ENCODE results near the gene KCNG4.
"Not testable (repeated sequence)": the region's sequence is repeated elsewhere in the genome, so short reads cannot be mapped to it uniquely, and the experiment has no call there.

Gene KCNG4

DNA sequence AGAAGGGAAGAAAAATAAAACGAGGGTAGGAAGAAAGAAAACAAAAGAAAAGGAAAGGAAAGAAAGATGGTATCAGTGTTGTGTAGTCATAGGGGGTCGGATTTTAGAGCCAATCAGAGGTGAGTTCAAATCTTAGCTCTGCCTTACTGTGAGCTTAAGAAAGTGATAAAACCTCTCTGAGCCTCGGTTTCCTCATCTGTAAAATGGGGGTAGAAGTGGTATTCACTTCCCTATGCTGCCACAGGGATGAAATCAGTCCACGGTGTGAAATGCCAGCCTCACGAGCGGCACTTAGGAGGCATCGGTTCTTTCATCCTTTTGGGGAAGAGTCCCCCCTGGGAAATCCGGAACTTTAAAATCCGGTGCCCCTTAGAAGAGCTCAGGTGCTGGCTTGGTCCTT, 6.1 kb downstream of the KCNG4 start:
- no peak for DNase-seq

DNA sequence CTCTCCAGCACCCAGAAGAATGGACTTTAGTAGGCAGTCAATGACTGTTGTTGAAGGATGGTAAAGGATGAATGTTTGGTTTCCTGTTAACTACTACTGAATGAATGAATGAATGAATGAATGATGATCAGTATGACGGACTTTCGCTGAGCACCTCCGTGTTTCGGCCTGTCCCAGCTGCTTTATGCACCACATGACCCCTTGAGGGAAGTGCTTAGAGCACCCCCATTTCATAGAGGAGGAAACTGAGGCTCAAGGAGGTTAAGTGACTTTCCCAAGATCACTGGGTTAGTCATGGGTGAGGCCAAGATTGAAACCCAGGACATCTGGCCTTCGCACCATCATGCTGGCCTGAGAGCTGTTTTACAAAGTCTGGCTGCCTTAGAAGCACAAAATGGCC, 6.8 kb downstream of the KCNG4 start:
- no peak for DNase-seq

DNA sequence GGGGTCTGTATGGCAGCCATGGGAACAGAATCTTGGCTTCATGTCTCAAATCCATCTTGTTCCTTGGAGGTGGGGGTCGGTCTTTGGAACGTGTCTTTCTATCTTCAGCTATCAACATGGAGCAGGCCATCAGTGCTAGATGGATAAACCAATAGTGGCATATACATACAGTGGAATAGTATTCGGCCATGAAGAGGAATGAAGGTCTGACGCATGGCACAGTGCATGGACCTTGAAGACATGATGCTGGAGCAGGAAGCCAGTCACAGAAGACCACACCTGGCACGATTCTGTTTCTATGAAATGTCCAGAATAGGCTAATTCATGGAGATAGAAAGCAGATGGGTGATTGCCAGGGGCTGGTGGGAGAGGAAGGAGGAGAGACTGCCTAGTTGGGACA, 7.8 kb downstream of the KCNG4 start:
- DNase-seq = no peak

DNA sequence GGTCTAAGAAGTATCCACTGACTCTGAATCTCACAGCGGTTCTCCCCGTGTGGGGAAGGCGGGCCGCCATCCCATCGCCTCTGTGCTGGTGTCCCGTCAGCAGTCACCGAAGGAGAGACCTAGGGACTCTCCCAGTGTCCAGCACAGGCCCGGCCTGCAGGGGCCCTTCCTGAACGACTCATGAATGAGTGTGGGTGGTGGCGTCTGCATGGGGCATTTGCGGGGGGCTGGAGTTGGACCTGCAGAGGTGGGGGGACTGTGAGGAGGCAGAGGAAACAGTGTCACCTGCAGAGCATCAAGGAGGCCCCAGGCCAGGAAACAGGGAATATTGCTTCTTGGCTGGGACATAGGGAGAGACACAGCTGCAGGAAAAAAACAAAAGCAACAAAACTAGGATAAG, 10.3 kb downstream of the KCNG4 start:
- no peak for DNase-seq

DNA sequence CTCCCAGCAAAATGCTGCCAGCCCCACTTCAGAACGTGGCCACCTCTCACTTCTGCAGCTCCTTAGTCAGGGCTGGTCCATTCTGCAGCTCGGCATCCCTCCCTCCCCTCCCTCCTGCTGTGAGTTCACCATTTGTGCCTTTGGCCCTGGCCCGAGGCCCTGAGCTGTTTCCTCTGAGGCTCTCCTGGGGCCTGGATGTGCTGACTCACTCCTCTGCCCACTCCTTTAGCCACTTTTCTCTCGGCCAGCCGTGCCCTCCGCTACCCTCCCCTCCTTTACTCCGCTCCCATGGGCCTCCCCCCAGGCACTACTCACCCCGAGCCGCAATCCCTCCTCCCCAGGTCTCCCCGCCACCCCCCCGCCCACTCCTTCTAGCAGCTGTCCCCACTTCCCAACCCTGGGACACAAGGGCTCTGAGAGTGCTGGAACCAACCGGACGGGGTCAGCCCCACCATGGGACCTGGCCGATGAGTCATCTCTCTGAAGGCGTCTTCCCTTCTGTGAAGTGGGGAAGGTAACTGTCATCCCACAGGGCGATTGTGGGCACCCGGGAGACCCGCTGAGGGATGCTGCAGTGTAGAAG, 11.5 kb downstream of the KCNG4 start:
- DNase-seq = no peak

DNA sequence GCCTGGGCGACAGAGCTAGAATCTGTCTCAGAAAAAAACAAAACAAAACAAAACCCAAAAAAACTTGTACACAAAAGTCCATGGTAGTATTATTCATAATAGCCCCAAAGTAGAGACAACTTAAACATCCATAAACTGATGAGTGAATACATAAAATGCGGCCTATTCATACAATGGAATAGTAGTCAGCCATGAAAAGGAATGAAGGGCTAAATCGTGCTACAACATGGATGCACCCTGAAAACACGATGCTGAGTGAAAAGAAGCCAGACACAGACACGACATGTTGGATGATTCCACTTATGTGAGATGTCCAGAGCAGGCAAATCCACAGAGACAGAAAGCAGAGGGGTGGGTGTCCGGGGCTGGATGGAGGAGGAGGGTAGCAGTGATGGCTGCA, 12.3 kb downstream of the KCNG4 start:
- DNase-seq = no peak

DNA sequence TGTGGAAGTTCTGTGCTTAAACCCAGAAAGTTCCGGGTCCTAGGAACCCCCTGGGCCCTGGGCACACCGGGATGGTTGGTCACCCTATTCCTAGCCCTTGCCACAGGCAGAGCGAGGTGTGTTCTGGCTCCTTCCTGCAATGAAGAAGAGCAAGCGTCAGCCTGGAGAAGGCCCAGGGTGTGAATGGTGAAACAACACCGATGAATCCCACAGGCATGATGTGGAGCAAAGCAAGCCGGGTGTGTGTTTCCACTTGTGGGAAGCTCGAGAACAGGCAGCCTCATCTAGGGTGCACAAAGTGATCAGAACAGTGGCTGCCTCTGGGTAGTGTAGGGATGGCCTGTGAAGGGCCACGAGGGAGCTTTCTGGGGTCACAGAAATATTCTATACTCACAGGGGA, 13.8 kb downstream of the KCNG4 start:
- no peak for DNase-seq

DNA sequence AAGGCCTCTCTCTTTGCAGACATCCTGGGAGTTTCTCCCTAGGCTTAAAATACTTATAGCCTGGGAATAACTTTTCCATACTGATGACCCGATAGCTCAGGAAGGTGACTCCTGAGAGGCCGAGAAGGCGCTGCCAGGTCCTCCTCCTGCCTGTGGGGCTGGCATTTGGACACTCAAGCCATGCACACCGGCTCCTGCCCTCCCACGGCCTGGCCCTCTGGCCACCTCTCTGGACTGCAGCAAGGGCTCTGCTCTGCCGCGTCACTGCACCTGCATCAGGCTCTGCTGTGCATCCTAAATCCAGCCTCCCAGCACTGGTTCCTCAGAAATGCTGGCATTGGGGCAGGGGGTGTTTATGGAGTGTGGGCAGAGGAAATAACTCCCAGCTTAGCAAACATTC, 14.2 kb downstream of the KCNG4 start:
- DNase-seq = no peak

DNA sequence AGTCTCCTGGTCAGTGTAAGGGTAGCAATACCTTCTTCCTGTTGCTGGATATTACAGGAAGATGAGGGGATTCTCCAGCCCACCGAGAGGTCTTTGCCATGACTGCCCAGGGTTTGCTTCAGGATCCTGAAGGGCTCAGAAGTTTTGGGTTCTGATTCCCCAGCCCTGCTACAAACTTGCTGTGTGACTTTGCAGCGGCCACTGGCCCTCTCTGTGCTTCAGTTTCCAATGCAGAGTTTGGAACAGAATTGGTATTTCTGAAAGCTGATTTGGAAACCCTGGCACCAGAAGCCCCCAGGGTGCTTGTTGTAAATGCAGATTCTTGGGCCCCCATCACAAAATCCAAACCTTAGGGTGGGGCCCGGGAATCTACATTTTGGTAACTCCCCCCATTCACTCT, 14.7 kb downstream of the KCNG4 start:
- no peak for DNase-seq

DNA sequence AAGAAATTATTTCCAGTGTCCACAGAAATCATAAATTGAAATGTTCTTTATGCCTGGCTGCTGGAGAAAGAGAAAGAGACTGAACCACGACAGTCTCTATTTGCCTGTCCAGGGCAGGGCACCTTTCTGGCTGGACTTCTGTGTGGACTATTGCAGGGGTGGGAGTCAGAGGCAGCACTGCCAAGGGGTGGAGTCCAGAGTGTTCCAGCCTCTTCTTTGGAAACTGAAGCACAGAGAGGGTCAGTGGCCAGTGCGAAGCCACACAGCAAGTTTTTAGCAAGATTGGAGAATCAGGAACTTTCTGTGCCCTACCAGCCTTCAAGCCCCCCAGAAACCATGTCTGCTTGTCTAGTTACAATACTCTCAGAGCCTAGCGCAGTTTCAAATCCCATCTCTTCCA, 15.3 kb downstream of the KCNG4 start:
- no peak for DNase-seq

DNA sequence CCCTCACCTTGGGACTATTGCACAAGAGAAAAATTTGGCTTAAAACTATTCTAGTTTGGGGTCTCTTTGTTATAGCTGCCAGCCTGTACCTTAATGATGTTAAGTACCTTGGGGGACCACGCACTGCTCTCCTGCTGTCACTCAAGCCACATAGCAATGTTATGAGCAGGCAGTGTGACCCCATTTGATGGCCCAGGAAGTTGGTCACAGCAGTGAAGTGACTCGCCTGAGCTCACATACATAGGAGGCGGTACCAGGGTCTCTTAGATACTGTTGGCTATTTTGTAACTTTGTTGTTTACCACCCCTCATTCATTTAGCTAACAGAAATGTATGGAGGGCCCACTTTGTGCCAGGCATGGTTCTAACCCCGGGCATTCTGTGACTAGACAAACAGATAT, 16.4 kb downstream of the KCNG4 start:
- DNase-seq = no peak

DNA sequence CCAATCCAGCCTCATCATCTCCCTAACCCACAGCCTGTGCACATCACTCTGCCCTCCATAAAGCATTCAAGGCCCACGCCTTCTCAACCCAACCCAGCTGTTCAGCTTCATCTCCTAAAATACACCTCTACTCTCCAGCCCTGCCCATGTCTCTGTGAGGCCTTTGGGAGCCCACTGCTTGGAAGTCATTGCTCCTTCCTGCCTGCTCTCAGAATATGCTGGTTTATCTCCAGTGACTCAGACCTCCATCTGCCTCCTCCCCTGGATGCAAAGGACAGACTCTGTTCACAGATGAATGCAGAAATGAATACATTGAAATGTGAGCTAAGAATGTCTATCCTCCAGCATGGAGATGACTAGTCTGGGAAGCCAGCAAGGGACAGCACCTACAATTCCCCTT, 19.0 kb downstream of the KCNG4 start:
- DNase-seq = no peak

DNA sequence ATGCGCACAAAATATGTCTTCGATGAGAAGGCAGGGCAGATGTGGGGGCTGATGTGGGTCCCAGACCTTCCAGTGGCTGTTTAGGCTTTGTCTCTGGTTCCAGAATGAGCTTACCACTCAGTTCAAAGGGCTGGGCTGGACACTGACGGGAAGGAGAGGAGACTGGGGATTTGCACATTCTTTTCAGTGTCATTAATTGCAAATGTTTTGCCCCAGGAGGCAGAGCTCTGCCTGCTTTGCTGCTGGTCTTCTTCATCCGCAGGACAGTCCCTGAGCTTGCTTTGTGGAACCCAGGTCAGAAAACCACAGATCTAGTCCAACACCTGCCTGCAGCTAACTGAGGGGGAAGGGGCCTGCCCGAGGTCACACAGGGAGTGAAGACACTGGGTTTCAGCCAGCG, 20.9 kb downstream of the KCNG4 start:
- DNase-seq = no peak

DNA sequence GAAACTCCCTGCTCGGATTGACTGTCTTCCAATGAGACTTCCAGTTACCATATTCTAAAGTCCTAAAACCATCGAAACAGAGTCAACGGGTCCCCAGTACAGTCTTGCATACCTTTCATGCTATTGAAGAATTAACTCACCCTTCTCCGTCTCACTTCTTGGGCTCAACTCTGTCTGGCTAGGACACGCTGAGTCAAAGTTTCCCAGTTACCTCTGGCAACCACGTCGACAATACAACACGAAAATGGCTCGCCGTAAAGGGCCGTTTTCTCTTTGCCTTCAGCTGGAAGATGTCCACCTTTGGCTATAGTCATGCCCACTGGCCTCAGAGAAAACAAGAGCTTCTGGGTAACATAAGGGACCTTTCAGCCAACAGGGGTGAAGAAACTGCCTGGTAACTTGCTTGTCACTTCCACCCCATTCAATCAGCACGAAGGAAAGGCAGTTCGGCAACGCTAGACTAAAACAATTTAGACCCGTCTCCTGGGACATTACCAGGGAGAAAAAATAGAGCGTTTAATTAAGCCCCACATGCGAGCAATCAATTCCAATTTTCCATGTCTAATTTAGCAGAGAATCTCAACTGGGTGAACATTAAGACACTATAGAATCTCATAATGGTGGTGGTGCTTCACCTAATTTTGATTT, 21.5 kb downstream of the KCNG4 start:
- no peak for DNase-seq

DNA sequence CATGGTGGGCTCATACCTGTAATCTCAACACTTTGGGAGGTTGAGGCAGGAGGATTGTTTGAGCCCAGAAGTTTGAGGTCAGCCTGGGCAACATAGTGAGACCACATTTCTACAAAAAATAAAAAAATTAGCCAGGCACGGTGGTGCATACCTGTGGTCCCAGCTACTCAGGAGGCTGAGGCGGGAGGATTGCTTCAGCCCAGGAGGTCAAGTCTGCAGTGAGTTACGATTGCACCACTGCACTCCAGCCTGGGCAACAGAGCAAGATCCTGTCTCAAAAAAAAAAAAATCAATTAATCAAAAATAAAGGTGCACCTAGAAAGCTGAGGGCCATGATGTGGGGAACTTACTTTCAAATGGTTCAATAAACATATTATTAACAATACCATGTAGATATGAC, 23.7 kb downstream of the KCNG4 start:
- not testable (repeated sequence) for DNase-seq

DNA sequence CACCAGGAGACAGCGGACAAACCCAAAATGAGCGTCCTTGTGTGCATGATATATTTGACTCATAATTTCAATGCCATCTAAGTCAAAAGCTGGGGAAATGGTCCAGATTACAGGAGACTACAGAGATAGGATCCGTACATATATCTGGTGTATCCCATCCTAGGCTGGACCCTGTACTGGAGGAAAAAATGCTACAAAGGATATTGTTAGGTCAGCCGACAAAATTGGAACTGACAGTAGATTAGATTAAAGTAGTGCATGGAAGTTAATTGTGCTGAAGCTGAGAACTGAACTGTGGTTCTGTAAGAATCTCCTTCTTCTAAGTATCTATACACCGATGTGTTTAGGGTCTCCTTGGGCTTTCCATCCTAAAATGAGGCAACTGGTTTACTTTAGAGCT, 24.3 kb downstream of the KCNG4 start:
- no peak for DNase-seq

DNA sequence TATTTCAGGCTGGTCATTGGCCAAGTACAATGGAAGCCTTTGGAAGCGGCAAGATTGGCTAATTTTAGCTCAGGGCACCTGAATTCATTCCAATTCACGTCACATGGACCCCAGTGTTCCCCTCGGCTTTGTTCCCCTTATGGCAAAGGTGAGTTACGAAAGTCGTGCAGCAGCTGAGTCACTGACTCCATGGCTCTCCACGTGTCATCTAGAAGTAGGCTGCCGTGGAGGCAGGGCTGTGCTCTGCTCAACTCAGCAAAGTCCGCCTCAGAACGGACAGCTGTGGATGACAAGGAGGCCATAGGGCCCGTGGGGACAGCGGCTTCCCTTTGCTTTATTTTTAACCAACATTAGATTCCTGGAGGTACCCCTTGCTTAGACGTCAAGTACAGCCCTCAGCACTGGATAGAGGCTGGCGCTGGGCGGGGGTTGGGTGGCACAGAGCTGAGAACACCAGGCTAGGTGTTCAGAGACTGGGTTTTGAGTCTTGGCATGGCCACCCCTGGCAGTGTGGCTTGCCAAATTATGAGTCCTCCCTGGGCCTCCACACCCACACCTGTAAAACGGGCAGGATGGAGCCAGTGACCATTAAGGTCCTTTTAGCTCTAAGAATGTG, 25.3 kb downstream of the KCNG4 start:
- no peak for DNase-seq

DNA sequence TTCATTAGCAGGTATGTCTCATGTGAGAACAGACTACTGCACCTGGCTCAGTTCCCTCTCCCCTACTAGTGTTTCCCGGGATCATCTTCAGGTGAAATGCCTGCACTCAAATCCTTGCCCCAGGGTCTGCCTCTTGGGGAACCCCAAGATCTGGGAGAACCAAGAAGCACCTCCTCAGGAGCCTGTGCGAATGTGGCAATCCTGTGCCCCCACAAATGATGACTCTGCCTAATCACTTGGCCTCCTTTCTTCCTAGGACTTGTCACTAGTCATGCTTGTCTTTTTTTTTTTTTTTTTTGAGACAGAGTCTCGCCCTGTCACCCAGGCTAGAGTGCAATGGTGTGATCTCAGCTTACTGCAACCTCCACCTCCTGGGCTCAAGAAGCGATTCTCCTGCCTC, 27.2 kb downstream of the KCNG4 start:
- no peak for DNase-seq

DNA sequence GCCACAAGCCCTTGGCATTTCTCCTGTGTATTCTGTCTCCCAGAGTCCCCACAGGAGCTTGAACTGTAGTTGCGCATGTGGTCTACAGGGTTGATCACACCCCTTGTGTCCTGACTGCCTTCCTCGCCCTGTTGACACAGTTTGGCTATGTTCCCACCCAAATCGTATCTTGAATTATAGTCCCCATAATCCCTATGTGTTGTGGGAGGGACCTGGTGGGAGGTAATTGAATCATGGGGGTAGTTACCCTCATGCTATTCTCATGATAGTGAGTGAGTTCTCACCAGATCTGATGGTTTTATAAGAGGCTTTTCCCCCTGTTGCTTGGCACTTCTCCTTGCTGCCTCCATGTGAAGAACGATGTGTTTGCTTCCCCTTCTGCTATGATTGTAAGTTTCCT, 27.7 kb downstream of the KCNG4 start:
- DNase-seq = no peak

DNA sequence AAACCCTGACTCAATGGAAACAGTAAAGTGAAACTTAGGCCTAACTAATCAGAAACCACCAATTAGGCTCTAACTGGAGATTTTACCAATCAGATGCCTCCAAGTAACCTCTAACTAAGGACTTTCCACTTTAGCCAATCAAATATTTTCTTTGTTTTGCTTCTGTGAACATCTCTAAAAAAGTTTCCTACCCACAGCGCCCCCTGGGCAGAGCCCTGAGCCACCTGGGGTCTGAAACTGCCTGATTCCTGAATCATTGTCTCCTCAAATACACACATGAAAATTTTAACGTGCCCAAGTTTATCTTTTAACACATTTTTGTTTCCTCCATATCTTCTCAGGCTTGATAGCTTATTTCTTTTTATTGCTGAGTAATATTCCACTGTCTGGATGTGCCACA, 29.8 kb downstream of the KCNG4 start:
- DNase-seq = no peak

DNA sequence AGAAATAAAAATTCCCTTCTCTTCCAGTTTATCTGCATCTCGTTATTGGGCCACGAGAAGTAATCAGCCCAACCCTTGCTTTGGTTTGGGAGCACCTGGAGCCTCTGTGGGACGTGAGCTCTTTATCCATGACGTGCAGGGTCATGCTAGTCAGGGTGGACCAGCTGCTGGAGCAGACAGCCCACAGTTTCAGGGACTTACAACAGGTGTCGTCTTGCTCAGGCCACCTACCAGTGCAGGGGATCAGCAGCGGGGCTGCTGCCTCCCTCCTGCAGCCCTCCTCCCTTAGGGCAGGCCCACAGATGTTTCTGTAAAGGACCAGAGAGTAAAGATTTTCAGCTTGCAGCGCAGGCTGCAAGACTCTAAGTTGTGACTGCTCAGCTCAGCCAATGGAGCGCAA, 31.9 kb downstream of the KCNG4 start:
- no peak for DNase-seq

DNA sequence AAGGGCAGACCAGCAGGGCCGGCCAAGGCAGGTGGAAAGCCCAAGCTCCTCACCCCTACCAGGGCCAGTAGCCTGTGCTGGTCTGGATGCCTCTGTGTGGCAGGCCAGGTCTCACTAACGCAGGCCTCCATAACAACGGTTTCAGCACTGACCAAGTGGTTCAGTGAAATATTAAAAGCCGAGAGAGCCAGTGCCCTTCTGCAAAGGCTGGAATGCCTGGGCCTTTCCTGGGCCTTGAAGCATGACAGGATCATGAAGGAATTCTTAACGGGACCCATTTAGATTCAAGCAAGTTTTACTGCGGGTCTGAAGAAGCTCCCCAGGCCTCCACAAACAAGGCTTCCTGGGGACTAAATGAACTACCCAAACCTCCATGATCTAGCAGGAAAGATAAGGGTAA, 32.6 kb downstream of the KCNG4 start:
- no peak for DNase-seq

DNA sequence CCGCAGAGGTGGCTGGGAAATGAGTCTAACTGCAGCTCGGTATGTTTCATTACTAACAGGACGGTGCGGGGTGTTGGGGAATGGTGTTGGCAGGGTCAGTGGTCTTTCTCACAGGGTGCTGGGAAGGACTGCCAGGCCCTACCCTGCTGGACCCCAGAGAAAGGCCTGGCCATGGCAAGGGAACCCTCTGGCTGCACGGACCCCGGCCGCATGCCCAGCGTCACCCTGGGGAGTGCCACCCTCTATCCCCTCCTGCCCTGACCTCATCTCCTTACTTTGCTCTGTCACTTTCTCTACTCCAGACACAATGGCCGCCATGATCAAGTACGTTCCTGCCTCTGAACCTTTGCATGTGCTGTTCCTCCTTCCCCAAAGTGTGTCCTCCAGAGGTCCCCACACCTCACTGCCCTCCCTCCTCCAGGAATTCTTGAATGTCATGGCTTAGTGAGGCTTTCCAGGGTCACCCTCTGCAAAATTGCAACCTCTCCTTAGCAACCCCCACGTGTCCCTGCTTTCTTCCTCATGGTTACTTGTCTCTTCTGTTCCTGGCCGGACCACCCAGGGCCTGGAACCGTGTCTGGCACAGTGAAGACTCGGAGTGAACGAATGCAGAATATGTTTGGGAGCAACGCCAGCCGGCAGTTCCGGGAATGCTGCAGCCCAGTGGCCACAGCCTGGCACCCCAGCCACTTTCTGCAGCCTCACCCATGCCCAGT, 33.7 kb downstream of the KCNG4 start:
- DNase-seq = no peak

DNA sequence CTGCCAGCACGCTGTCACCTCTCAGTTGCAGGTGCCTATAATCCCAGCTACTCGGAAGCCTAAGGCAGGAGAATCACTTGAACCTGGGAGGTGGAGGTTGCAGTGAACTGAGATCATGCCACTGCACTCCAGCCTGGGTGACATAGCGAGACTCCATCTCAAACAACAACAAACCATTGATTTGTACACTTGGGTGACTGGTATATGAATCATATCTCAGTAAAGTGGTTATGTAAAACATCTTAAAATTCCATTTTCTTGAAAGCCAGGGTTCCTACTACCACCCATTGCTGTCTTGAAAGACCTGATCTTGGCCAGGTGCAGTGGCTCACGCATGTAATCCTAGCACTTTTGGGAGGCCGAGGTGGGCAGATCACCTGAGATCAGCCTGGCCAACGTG, 34.7 kb downstream of the KCNG4 start:
- not testable (repeated sequence) for DNase-seq

Data from CD4-positive, alpha-beta T cell treated with Interferon alpha-2 for 1 hour (primary cell).